ENCODE data around the gene ZNF212.

GRCh38 chr7:149196151-149196704 is 43.2 kb upstream of the ZNF212 start:
- TF ChIP-seq CTCF (IDR thresholded peaks at IDR 0.05; ENCODE audit: low read depth, low read length, poor library complexity, severe bottlenecking) (no peak), EZH2phosphoT487 (IDR thresholded peaks at IDR 0.05; ENCODE audit: borderline replicate concordance, low read length) (no peak)

Measured in DOHH2 (cell line).